Ovary (tissue), 9 donors: ENCODE data around the gene NPAP1. TPM values are rescaled to one million over a fixed set of nuclear protein-coding genes. Genes with fewer than 3 reads are reported as not detected.

Experiments
- DNase-seq, 5 donors: peaks; one replicate each; pipeline ENCODE4 v3.0.0-alpha.2; 2019 to 2020
- H3K27ac ChIP-seq, 2 donors: fragments of 200-600 bp; one replicate each; pipeline versions ENCODE4 v1.5.1 to v1.8.0; 2019 to 2022
- H3K27me3 ChIP-seq: fragments of 200-600 bp; one replicate; pipeline ENCODE4 v1.8.0; 2022
- H3K36me3 ChIP-seq: fragments of 200-600 bp; sonication (generic); one replicate; pipeline ENCODE4 v1.5.1; 2019
- H3K4me1 ChIP-seq: one replicate; pipeline ENCODE4 v1.8.1; 2013; ENCODE audit warnings: mild to moderate bottlenecking, moderate library complexity; ENCODE audit not compliant: insufficient read depth
- H3K4me3 ChIP-seq: fragments of 200-600 bp; sonication (generic); one replicate; pipeline ENCODE4 v1.5.1; 2017
- H3K9me3 ChIP-seq, 2 donors: fragments of 200-600 bp in 1 of 2; sonication (generic) in 1 of 2; one replicate each; pipeline versions ENCODE4 v1.5.1 to v1.8.1; 2013 to 2019; ENCODE audit warnings: mild to moderate bottlenecking in 1 of 2, moderate library complexity in 1 of 2
- EP300 ChIP-seq: sonication (generic); formaldehyde crosslinking; IDR thresholded peaks from one replicate; pipeline ENCODE4 v1.6.1; 2017; ENCODE audit warnings: antibody characterized with exemption
- POLR2A ChIP-seq: fragments of 450-650 bp; IDR thresholded peaks from one replicate; pipeline ENCODE4 v1.6.1; 2017; ENCODE audit warnings: antibody characterized with exemption, mild to moderate bottlenecking, moderate library complexity
- WGBS, 3 donors: extraction: QIAGEN DNeasy Blood & Tissue Kit in 1 of 3; methylation state at CpG; one replicate each; pipeline versions ENCODE4 v1.1.5 to v1.1.7; 2013 to 2017; 5-methylcytosine and 5-hydroxymethylcytosine counted together
- intact Hi-C, 4 donors: fragments of 100-400 bp; cut with DNase I; formaldehyde crosslinking; loops; one replicate each; pipeline versions ENCODE4 v1.11.0 to v1.15.1; 2022 to 2023
- polyA plus RNA-seq, 2 donors: library from polyadenylated mRNA; stranded (reverse); fragments of 200-250 nt in 1 of 2; fragments of 350-450 nt in 1 of 2; fragmentation: Illumina TruSeq in 1 of 2; extraction: RNeasy Lipid Tissue Mini Kit (QIAGEN cat#74804) in 1 of 2; gene quantifications; one replicate each; pipeline ENCODE4 v1.2.3, GENCODE V29; 2013 to 2014
- total RNA-seq, 7 donors: library from RNA; depleted of rRNA in 2 of 7; stranded (reverse); fragments of >200 nt in 2 of 7; fragmentation: NEBNext Ultra II Directional in 3 of 7; extraction: Animal tissue kit (Norgen Biotek cat#: 25700) in 3 of 7; gene quantifications; one replicate each; pipeline versions ENCODE4 v1.1.0 to v1.2.4, GENCODE V29; 2016 to 2023
- TF ChIP-seq, protein P1 (sequence below), 3 donors: fragments of 450-650 bp in 2 of 3; fragments of 200-600 bp in 1 of 3; IDR thresholded peaks; one replicate each; pipeline versions ENCODE4 v1.5.1 to v1.8.0; 2016 to 2022; ENCODE audit warnings: antibody characterized with exemption in 3 of 3, mild to moderate bottlenecking in 1 of 3
- donor health status: DM: no; HTN: no; CAD: no; lungs with moderate emphysema.
- donor health status: DM: no; HTN: no; CAD: no.
- donor health status: Bipolar disorder and iron deficiency.
- donor health status: DM: yes; HTN: yes; CAD: no.
- donor health status: DM: no; HTN: no; CAD: no.
- donor health status: DM: yes; HTN: yes; CAD: no.

Gene NPAP1
- total and polyA plus RNA-seq, 9 donors, result 0.28 to 0.84 (median 0.40) TPM

DNA sequence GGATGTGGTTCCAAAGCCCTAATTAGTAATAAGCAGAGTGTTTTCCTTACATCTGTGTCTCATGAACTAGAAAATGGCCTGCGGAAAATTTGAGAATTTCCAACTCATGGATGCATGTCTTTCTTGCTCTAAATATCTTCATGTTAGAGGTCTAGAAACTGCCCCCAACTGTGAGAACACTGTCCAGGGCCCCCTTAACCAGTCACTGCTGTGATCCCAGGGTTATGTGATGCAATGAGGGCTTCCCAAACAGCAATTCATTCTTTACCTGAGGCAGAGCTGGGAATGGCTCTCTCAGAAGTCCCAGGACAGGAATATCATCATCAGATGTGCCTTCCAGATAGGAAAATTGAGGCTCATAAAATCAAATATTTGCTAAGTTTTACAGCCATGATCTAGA lies 8.2 kb downstream of the NPAP1 start:
- H3K27me3 ChIP-seq, result no peaks in the 10 kb centered on the region
- DNase-seq, result no peak
- no peaks in the 10 kb centered on the region for H3K9me3 ChIP-seq
- H3K27ac ChIP-seq, result no peak overlapping the region
- TF ChIP-seq EP300, result no peak
- TF ChIP-seq, protein P1, sequence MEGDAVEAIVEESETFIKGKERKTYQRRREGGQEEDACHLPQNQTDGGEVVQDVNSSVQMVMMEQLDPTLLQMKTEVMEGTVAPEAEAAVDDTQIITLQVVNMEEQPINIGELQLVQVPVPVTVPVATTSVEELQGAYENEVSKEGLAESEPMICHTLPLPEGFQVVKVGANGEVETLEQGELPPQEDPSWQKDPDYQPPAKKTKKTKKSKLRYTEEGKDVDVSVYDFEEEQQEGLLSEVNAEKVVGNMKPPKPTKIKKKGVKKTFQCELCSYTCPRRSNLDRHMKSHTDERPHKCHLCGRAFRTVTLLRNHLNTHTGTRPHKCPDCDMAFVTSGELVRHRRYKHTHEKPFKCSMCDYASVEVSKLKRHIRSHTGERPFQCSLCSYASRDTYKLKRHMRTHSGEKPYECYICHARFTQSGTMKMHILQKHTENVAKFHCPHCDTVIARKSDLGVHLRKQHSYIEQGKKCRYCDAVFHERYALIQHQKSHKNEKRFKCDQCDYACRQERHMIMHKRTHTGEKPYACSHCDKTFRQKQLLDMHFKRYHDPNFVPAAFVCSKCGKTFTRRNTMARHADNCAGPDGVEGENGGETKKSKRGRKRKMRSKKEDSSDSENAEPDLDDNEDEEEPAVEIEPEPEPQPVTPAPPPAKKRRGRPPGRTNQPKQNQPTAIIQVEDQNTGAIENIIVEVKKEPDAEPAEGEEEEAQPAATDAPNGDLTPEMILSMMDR (IDR thresholded peaks at IDR 0.05), result no peak
- no peak for TF ChIP-seq POLR2A
- H3K4me3 ChIP-seq, result no peak overlapping the region
- 94 to 100% (median 97%) methylated on average over 1 of the region's 1 CpG for WGBS, 3 donors
- H3K4me1 ChIP-seq, result no peaks in the 10 kb centered on the region
- H3K36me3 ChIP-seq, result no peaks in the 10 kb centered on the region
- intact Hi-C loops, result no loop called here

DNA sequence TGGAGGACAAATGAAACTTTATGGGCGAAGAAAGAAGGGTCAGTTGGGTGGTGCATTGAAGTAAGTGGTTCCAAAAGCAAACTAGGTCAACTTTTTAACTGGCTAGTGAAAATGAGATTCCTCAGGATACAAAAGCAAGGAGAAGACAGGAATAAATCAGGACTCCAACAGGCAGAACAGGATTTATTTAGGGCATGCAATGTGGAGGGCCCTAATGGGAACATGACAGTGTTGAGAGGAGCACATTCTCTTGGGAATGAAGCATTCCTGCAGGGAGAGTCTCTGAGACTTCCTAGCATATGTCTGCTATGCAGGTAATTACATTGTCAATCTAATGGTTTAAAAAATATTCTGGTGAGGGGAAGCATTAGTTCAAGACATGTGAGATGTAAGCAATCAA lies 8.7 kb downstream of the NPAP1 start:
- TF ChIP-seq POLR2A (no peak), EP300 (no peak)
- TF ChIP-seq, protein P1 (IDR thresholded peaks at IDR 0.05), result no peak
- WGBS, 3 donors, result 86 to 94% (median 90%) methylated on average over 1 of the region's 1 CpG

DNA sequence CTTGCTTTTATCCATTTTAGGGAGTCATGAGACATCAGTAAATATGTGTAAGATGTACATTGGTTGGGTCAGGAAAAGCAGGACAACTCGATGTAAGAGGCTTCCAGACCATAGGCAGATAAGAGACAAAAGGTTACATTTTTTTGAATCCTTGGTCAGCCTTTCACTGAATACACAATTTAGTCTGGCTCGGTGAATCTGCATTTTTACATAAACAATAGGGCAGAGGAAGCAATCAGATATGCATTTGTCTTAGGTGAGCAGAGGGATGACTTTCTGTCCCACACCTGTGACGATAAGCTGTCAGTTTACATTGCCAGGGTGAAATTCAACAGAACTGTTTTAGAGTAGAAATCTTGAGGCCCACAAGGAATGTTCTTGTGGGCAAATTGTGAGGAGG lies 20.6 kb downstream of the NPAP1 start:
- WGBS, 3 donors, result 41 to 53% (median 52%) methylated on average over 3 of the region's 3 CpGs
- intact Hi-C loops, result no loop called here
- no peak for TF ChIP-seq POLR2A
- TF ChIP-seq EP300, result no peak
- TF ChIP-seq, protein P1 (IDR thresholded peaks at IDR 0.05), result no peak

More for the DNA sequence above, 8.7 kb downstream of the NPAP1 start:
- H3K36me3 ChIP-seq, result no peaks in the 10 kb centered on the region
- no peaks in the 10 kb centered on the region for H3K27me3 ChIP-seq
- H3K27ac ChIP-seq, result no peak overlapping the region
- DNase-seq, result no peak
- H3K4me3 ChIP-seq, result no peak overlapping the region
- no peaks in the 10 kb centered on the region for H3K4me1 ChIP-seq
- H3K9me3 ChIP-seq, result no peaks in the 10 kb centered on the region
- intact Hi-C loops, result no loop called here

DNA sequence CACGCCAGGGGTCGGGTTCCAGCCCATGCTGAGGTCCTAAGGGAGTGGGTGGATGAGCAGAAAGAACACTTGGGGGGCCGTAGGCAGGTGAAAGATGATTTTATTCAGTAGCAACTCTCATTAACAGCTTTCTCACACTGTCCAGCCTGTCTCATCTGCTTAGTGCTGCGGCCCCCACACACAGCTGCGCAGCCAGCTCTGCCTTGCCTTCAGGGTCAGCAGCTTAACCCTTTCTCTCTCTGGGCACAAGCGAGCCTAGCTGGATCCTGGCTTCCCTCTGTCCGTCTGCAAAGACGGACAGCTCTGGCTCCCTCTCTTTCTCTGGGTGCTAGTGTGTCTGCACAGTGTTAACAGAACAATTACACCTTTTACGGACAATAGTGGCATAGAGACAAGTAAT lies 21.3 kb downstream of the NPAP1 start:
- no peaks in the 10 kb centered on the region for H3K36me3 ChIP-seq
- intact Hi-C loops, result no loop called here
- WGBS, 3 donors, result 8 to 44% (median 19%) methylated on average over 9 of the region's 9 CpGs
- H3K4me1 ChIP-seq, result no peaks in the 10 kb centered on the region
- no peaks in the 10 kb centered on the region for H3K9me3 ChIP-seq
- H3K4me3 ChIP-seq, result no peak overlapping the region
- no peaks in the 10 kb centered on the region for H3K27me3 ChIP-seq
- TF ChIP-seq POLR2A (no peak), EP300 (no peak)
- TF ChIP-seq, protein P1 (IDR thresholded peaks at IDR 0.05), result no peak
- no peak for DNase-seq
- H3K27ac ChIP-seq, result no peak overlapping the region

More for the DNA sequence above, 20.6 kb downstream of the NPAP1 start:
- no peak for DNase-seq
- Histone ChIP-seq H3K27me3 (no peaks in the 10 kb centered on the region), H3K27ac (no peak overlapping the region), H3K4me1 (no peaks in the 10 kb centered on the region), H3K4me3 (no peak overlapping the region), H3K9me3 (no peaks in the 10 kb centered on the region), H3K36me3 (no peaks in the 10 kb centered on the region)
